PFSK-1 (cell line): ENCODE results near the gene BATF3.

Experiments used
- FOXP2 ChIP-seq: optimal IDR thresholded peaks from 2 replicates; pipeline ENCODE3; 2011; ENCODE audit warnings: borderline replicate concordance, control low read depth, inconsistent platforms; ENCODE audit not compliant: insufficient read depth; ENCODE audit errors: extremely low read length, extremely low read depth
- POLR2AphosphoS5 ChIP-seq: IDR thresholded peaks from 2 replicates; pipeline ENCODE4 v1.6.1; 2012; ENCODE audit warnings: low read depth, mild to moderate bottlenecking, control low read depth, low read length, moderate library complexity
- SIN3A ChIP-seq: IDR thresholded peaks from 2 replicates; pipeline ENCODE4 v1.6.1; 2012; ENCODE audit warnings: mild to moderate bottlenecking, low read length, moderate library complexity, borderline replicate concordance; ENCODE audit not compliant: insufficient read depth
- TAF1 ChIP-seq: IDR thresholded peaks from 2 replicates; pipeline ENCODE4 v1.6.1; 2012; ENCODE audit warnings: low read length, control low read depth, borderline replicate concordance; ENCODE audit not compliant: insufficient read depth
- TF ChIP-seq, protein P1 (sequence below), 2 experiments: IDR thresholded peaks; 2 replicates each; pipeline versions ENCODE4 v1.6.1 to v1.8.0; 2011 to 2012; ENCODE audit warnings: low read depth in 2 of 2, low read length in 2 of 2, control low read depth in 1 of 2, inconsistent platforms in 1 of 2, mild to moderate bottlenecking in 1 of 2, moderate library complexity in 1 of 2; ENCODE audit not compliant: insufficient read depth in 1 of 2

Gene BATF3

DNA sequence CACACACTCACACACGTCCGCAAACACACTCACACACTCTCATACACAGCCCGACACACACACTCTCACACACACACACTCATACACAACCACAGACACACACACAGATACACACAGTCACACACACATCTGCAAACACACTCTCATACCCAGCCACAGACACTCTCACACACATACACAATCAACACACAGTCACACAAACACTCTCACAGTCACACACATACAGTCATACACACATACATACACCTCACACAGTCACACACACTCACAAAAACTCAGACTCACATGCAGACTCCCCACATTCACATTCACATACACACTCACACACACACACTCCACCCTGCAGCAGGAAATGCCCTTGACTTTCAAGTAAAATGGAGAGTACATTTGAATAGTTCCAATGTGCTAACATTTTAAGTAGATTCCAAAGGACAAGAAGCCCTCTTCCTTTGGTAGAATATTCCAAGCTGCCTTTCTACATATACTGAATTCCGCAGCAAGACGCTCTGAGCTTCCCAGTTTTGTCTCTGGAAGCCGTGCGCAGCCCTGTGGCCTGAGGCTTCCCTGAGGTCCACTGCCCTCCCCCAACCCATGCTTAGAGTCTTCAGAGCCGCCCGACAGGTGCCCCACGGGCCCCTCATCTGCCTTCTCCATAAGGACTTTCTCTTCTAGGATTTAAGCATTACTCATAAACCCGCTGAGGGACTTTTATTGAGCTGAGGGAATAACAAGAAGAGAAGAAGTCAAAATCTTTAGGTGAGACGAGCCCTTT, 9.7 kb downstream of the BATF3 start:
- TF ChIP-seq TAF1: no peak
- no peak for TF ChIP-seq POLR2AphosphoS5
- TF ChIP-seq SIN3A: no peak
- TF ChIP-seq, protein P1, sequence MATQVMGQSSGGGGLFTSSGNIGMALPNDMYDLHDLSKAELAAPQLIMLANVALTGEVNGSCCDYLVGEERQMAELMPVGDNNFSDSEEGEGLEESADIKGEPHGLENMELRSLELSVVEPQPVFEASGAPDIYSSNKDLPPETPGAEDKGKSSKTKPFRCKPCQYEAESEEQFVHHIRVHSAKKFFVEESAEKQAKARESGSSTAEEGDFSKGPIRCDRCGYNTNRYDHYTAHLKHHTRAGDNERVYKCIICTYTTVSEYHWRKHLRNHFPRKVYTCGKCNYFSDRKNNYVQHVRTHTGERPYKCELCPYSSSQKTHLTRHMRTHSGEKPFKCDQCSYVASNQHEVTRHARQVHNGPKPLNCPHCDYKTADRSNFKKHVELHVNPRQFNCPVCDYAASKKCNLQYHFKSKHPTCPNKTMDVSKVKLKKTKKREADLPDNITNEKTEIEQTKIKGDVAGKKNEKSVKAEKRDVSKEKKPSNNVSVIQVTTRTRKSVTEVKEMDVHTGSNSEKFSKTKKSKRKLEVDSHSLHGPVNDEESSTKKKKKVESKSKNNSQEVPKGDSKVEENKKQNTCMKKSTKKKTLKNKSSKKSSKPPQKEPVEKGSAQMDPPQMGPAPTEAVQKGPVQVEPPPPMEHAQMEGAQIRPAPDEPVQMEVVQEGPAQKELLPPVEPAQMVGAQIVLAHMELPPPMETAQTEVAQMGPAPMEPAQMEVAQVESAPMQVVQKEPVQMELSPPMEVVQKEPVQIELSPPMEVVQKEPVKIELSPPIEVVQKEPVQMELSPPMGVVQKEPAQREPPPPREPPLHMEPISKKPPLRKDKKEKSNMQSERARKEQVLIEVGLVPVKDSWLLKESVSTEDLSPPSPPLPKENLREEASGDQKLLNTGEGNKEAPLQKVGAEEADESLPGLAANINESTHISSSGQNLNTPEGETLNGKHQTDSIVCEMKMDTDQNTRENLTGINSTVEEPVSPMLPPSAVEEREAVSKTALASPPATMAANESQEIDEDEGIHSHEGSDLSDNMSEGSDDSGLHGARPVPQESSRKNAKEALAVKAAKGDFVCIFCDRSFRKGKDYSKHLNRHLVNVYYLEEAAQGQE (IDR thresholded peaks at IDR 0.05; ENCODE audit: insufficient read depth in 1 of 2, low read depth in 2 of 2, low read length in 2 of 2): no peak

DNA sequence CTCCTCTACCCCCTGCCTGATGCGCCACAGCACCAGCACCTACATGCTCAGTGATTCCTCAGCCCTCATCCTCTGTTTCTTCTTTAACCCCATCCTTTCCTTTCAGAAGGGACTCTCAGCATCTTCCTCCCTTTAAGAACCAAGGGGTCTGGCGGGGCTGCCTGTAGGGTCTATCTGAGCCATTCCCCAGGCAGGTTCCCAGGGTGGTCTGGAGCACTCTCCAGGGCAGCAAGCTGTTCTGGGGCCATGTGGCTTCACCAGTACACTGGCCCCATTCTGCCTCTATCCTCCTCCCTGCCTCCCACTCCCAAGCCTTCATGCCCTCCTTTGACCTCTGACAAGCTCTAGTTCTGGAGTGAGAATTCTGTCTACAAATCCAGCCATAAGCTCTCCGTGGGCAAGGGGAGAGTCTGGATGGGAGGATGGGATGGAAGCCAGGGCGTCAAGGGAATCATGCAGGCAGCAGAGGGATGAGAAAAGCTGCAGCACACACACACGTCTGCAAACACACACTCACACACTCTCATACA, 10.4 kb downstream of the BATF3 start:
- TF ChIP-seq, protein P1 (IDR thresholded peaks at IDR 0.05; ENCODE audit: insufficient read depth in 1 of 2, low read depth in 2 of 2, low read length in 2 of 2): no peak
- TF ChIP-seq POLR2AphosphoS5: no peak
- TF ChIP-seq TAF1: no peak
- TF ChIP-seq SIN3A: no peak
- no peak for TF ChIP-seq FOXP2

DNA sequence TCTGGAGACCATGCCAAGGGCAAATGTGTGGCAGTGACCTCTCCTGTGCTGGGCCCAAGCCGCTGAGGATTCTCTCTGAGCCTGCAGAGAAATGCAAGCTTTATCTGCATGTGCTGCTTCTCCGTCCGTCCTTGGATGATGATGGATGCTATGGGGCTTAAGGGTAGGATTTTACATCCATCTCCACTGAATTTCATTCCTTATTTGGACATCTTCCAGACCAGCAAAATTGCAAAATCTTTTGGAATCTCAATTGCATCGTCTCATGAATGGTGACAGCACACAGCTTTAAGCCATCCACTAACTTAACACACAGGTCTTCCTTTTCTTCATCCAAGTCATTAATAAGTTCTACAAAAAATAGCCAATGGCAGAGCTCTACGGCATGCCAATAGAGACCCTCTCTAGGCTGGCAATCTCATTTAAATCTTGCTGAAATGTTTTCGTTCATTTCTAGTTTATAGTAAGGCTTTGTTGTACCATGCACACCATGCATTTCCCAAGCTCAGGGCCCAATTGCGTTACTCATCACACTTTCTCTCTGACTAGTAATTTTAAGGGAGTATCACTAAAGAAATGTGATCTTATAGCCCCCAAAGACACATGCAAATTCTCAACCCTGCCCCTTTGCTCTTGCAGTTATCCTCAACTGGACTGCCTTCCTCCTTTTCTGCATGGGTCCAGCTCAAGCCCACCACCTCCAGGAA, 11.1 kb downstream of the BATF3 start:
- TF ChIP-seq SIN3A: no peak
- TF ChIP-seq, protein P1 (IDR thresholded peaks at IDR 0.05; ENCODE audit: insufficient read depth in 1 of 2, low read depth in 2 of 2, low read length in 2 of 2): no peak
- TF ChIP-seq TAF1: no peak
- TF ChIP-seq POLR2AphosphoS5: no peak
- no peak for TF ChIP-seq FOXP2

DNA sequence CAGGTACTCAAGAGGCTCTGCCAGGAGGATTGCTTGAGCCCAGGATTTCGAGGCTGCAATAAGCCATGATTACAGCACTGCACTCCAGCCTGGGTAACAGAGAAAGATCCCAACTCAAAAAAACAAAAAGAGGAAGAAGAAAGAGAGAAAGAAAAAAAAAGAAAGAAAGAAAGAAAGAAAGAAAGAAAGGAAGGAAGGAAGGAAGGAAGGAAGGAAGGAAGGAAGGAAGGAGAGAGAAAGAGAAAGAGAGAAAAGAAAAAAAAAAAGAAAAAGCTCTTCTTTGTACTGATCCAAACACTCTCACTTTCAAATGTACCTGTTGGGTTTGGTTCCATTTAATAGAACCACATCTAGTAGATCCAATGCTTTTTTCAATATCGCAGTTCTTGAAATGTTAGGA, 11.8 kb downstream of the BATF3 start:
- no peak for TF ChIP-seq TAF1
- no peak for TF ChIP-seq POLR2AphosphoS5
- TF ChIP-seq SIN3A: no peak
- TF ChIP-seq FOXP2: no peak
- TF ChIP-seq, protein P1 (IDR thresholded peaks at IDR 0.05; ENCODE audit: insufficient read depth in 1 of 2, low read depth in 2 of 2, low read length in 2 of 2): no peak
